AG09319 (cell line): ENCODE data around the gene SLC9A9.

Experiments
- DNase-seq: peaks from one replicate; pipeline ENCODE4 v3.0.0-alpha.2; 2010; ENCODE audit warnings: low read depth; ENCODE audit errors: extremely low read depth
- TF ChIP-seq, protein P1 (sequence below): IDR thresholded peaks from 2 replicates; pipeline ENCODE4 v1.5.1; 2011; ENCODE audit warnings: low read depth, mild to moderate bottlenecking, inconsistent platforms, low read length, moderate library complexity

The SLC9A9 gene

GRCh38 chr3:143595456-143596077 lies 252.7 kb downstream of the SLC9A9 start:
- TF ChIP-seq, protein P1, sequence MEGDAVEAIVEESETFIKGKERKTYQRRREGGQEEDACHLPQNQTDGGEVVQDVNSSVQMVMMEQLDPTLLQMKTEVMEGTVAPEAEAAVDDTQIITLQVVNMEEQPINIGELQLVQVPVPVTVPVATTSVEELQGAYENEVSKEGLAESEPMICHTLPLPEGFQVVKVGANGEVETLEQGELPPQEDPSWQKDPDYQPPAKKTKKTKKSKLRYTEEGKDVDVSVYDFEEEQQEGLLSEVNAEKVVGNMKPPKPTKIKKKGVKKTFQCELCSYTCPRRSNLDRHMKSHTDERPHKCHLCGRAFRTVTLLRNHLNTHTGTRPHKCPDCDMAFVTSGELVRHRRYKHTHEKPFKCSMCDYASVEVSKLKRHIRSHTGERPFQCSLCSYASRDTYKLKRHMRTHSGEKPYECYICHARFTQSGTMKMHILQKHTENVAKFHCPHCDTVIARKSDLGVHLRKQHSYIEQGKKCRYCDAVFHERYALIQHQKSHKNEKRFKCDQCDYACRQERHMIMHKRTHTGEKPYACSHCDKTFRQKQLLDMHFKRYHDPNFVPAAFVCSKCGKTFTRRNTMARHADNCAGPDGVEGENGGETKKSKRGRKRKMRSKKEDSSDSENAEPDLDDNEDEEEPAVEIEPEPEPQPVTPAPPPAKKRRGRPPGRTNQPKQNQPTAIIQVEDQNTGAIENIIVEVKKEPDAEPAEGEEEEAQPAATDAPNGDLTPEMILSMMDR = no peak
- DNase-seq = no peak

DNA sequence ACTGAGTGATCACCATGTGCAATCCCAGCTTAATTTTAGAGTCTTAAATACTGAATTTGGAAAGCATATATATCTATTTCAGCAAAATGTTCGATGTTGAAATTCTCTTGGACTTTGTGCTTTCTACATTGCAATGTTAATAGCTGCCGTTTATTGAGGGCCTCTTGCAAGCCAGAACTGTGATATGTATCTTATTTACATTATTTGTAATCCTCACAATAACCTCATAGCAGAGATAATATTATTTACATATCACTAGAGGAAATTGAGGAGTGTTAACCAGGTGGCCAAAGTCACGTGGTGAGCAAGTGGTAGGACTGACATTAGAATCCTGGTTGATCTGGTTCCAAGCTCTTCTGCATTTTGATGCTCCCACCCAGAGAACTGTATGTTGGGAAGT lies 254.1 kb downstream of the SLC9A9 start:
- DNase-seq = no peak
- TF ChIP-seq, protein P1 = no peak

DNA sequence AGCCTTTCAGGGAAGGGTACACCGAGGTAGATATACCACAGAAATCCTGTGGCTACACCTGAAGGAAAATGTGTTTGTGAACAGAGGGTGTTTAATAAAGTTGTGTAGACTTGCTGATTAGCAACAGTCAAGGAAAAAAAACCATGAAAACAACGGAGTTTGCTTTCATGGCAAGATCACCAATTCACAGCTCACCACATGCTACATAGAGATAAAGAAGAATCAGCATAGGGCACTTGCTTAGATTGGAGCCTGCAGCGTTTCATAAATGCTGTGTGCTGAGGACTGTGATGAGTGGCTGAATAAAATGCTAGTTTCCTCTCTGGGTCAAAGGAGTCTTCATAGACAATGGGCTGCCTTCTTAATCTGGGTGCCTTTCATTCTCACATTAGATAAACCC lies 257.6 kb downstream of the SLC9A9 start:
- no peak for DNase-seq
- TF ChIP-seq, protein P1 = no peak

DNA sequence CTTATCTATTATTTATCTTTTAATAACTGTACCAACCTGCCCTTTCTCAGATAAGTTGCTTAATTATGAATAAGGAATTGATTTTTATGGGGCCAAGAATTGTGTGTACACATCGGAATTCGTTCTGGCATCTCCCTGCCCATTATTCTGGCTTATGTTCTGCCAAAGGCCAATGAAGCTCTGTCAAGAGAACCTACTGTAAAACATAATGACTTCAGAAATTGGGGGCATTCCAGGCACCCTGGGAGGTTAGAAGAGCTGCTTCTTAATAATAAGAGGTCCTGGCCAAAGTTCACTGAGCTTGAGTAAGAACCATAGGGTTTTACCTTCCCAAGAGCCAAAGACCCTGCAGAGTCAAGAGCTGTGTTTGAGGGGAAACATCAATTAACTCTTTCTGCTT lies 261.7 kb downstream of the SLC9A9 start:
- DNase-seq = no peak

GRCh38 chr3:143585720-143586456 lies 262.4 kb downstream of the SLC9A9 start:
- TF ChIP-seq, protein P1 = no peak
- no peak for DNase-seq

More for the DNA sequence above, 261.7 kb downstream of the SLC9A9 start:
- TF ChIP-seq, protein P1 = no peak

DNA sequence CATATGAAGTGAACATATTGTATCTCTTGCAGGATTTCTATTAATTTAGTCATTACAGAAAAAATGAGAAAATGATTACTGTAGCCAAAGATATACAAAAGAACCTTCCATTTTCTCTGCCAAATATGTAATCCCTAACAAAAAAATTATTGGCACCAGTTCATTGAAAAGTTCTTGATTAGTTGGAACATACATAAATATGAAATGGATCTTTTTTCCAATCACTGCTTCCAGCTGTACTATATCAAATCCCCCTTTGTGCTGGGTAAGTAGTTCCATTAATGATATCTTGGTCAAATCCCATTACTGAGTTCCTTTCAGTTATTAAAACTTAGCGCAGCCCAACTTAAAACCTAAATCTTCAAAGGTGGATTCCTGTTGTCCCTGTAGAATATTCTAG lies 263.8 kb downstream of the SLC9A9 start:
- no peak for DNase-seq
- TF ChIP-seq, protein P1 = no peak

DNA sequence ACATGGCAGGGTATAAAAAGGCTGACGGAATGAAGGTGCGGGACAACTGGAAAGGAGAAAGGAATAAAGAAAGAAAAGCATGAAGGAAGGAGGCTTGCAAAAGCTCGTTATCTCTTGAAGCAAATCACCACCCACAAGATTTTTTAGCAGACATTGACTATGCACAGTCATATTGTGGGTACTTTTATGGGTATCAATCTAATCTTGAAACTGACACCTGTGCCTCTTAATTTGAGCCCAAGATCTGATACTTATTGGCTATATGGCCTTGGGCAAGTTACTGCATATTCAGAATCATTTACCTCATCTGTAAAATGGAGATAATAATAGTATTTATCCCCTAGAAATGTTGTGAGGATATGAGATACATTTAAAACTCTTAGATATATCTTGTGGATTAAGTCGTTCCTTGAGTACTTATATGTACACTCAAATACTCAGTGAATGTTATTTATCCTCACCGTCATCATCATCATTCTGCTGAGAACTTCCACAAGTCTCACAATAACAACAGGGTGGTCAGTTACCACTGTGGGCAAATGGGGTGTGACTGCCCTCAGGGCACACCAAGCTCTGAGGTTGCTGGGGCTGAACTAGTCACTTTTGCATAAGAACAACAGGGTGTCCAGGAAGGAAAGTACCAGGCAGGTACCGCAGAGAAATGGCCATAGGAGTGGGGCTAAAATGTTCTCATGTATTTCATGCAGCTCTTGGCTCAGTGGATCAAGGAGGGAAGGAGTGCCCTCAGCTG lies 266.1 kb downstream of the SLC9A9 start:
- TF ChIP-seq, protein P1 = no peak
- DNase-seq = no peak
